Mesothelial cell of epicardium (in vitro differentiated cells): Measurements from ENCODE around the gene DNAJC27. TPM values are rescaled to one million over a fixed set of nuclear protein-coding genes. Genes with fewer than 3 reads are reported as not detected.

ENCODE experiments used
- DNase-seq, 2 experiments: peaks; one replicate each; pipeline ENCODE4 v3.0.0; 2021; ENCODE audit warnings: low spot score in 2 of 2; ENCODE audit not compliant: unreplicated experiment in 2 of 2
- H3K27ac Mint-ChIP-seq: 2 replicates; pipeline ENCODE4 v1.8.0; 2021; ENCODE audit warnings: mixed read lengths
- H3K27me3 Mint-ChIP-seq: 2 replicates; pipeline ENCODE4 v1.8.0; 2021; ENCODE audit warnings: low read depth, mixed read lengths
- H3K36me3 Mint-ChIP-seq: 2 replicates; pipeline ENCODE4 v1.8.0; 2021; ENCODE audit warnings: mixed read lengths
- H3K4me1 Mint-ChIP-seq: 2 replicates; pipeline ENCODE4 v1.8.0; 2021; ENCODE audit warnings: mixed read lengths
- H3K4me3 Mint-ChIP-seq: 2 replicates; pipeline ENCODE4 v1.8.0; 2021; ENCODE audit warnings: mild to moderate bottlenecking, moderate library complexity, mixed read lengths
- H3K9me3 Mint-ChIP-seq: 2 replicates; pipeline ENCODE4 v1.8.0; 2021; ENCODE audit warnings: mixed read lengths
- total RNA-seq: library from RNA; stranded (reverse); gene quantifications from 3 replicates; pipeline ENCODE4 v1.2.1, GENCODE V29; 2021
- TF ChIP-seq, protein P1 (sequence below): fragments of 200-600 bp; sonication (generic); IDR thresholded peaks from one replicate; pipeline ENCODE4 v1.5.0; 2021; ENCODE audit warnings: antibody characterized with exemption; ENCODE audit not compliant: unreplicated experiment

The DNAJC27 gene
- total RNA-seq, 1 donor from 2014 or later = 10.9 TPM

DNA sequence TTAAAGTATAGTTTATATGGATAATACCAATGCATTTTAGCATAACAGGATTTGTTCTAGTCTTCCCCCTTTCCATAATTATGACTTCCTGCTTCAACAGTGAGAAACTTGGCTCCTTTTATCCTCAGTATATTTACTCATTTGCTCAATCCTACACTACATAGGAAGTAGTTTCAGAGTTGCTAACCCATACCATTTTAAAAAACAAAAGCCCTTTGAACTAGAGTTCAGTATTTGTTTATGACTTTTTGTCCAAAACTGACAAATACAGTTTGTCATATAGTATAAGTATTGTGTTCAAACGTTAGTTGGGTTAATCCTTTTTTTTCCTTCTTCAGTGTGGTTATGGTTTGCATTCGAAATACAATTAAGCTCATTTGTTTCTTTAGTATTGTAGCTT lies 5.9 kb upstream of the DNAJC27 start:
- no peak for DNase-seq
- Mint-ChIP-seq H3K27ac (no peak overlapping the region), H3K27me3 (no peaks in the 10 kb centered on the region)

DNA sequence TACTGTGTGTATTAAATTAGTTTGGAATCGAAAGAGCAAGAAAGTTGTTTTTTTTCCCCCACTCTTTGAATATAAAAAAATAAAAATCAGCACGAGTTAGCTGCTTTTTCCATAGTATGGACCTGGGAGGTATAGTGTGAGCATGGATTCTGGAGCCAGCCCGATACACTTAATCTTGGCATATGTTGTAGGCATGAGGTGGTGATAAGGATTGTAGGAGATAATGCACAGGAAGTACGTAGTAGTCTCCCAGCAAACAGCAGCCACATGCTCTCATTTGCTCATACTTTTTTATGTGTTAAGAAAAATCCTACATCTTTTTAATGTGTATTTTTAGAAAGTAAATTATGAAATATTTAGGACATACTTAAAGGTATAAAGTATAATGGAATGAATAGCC lies 2.1 kb upstream of the DNAJC27 start:
- peaks cover 3% of the 10 kb centered on the region for H3K9me3 Mint-ChIP-seq
- no peaks in the 10 kb centered on the region for H3K27me3 Mint-ChIP-seq
- DNase-seq = no peak
- no peak overlapping the region for H3K4me3 Mint-ChIP-seq
- peak overlapping the region; percentile 24 for H3K27ac Mint-ChIP-seq
- H3K36me3 Mint-ChIP-seq = peaks cover 2% of the 10 kb centered on the region
- TF ChIP-seq, protein P1, sequence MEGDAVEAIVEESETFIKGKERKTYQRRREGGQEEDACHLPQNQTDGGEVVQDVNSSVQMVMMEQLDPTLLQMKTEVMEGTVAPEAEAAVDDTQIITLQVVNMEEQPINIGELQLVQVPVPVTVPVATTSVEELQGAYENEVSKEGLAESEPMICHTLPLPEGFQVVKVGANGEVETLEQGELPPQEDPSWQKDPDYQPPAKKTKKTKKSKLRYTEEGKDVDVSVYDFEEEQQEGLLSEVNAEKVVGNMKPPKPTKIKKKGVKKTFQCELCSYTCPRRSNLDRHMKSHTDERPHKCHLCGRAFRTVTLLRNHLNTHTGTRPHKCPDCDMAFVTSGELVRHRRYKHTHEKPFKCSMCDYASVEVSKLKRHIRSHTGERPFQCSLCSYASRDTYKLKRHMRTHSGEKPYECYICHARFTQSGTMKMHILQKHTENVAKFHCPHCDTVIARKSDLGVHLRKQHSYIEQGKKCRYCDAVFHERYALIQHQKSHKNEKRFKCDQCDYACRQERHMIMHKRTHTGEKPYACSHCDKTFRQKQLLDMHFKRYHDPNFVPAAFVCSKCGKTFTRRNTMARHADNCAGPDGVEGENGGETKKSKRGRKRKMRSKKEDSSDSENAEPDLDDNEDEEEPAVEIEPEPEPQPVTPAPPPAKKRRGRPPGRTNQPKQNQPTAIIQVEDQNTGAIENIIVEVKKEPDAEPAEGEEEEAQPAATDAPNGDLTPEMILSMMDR = no peak
- peaks cover 18% of the 10 kb centered on the region for H3K4me1 Mint-ChIP-seq

More for the DNA sequence above, 5.9 kb upstream of the DNAJC27 start:
- Mint-ChIP-seq H3K36me3 (peaks cover 5% of the 10 kb centered on the region), H3K9me3 (peaks cover 3% of the 10 kb centered on the region), H3K4me1 (peaks cover 7% of the 10 kb centered on the region), H3K4me3 (no peak overlapping the region)
- TF ChIP-seq, protein P1 = no peak

DNA sequence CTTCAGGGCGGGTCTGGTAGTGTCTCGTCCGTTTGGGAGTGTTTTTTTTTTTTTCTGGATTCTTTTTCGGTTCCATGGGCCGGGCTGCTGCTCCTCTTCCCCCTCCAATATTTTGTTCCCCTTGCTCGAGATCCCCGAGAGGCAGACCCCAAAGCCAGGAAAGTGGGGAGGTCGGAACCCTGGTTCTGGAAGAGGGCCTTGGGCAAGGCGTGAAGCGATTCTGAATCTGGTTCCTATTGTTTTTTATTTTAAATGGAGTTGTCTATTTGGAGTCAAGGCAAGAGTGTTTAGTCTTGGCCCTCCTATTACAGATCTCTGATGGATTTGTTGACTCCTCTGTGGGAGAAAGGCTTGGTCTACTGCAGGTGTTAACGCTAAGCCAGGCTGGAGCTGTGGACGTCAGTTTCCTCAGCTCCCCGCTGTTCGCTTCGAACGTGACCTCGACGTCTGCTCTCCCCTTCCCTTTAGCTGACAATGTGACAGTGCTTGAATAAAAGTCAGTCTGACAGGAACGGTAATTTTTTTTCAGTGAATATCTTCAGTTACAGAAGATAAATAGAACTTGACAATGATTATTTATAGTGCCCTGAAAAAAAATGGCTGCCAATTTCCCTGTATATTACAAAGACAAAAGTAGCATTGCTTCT lies 683 bp upstream of the DNAJC27 start:
- TF ChIP-seq, protein P1 = no peak
- Mint-ChIP-seq H3K9me3 (no peaks in the 10 kb centered on the region), H3K4me1 (peaks cover 18% of the 10 kb centered on the region), H3K27me3 (no peaks in the 10 kb centered on the region), H3K36me3 (peaks cover 2% of the 10 kb centered on the region), H3K27ac (peak overlapping the region; percentile 100), H3K4me3 (peak overlapping the region; percentile 98)
- DNase-seq = no peak

DNA sequence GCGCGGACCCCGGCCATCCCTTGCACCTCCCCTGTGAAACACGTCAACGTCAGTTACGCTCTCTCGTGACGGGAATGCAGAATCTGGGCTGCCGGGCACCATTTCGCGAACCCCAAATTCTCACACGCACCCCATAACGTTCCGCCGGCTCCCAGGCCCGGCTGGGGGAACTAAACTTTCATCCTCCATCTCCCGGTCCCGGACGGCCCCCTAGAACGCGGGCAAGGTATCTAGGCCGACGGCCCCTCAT lies 544 bp downstream of the DNAJC27 start:
- Mint-ChIP-seq H3K27me3 (no peaks in the 10 kb centered on the region), H3K9me3 (no peaks in the 10 kb centered on the region), H3K27ac (peak overlapping the region; percentile 100), H3K36me3 (peaks cover 9% of the 10 kb centered on the region), H3K4me3 (peak overlapping the region; percentile 98), H3K4me1 (peaks cover 18% of the 10 kb centered on the region)
- TF ChIP-seq, protein P1 = no peak
- DNase-seq = no peak

DNA sequence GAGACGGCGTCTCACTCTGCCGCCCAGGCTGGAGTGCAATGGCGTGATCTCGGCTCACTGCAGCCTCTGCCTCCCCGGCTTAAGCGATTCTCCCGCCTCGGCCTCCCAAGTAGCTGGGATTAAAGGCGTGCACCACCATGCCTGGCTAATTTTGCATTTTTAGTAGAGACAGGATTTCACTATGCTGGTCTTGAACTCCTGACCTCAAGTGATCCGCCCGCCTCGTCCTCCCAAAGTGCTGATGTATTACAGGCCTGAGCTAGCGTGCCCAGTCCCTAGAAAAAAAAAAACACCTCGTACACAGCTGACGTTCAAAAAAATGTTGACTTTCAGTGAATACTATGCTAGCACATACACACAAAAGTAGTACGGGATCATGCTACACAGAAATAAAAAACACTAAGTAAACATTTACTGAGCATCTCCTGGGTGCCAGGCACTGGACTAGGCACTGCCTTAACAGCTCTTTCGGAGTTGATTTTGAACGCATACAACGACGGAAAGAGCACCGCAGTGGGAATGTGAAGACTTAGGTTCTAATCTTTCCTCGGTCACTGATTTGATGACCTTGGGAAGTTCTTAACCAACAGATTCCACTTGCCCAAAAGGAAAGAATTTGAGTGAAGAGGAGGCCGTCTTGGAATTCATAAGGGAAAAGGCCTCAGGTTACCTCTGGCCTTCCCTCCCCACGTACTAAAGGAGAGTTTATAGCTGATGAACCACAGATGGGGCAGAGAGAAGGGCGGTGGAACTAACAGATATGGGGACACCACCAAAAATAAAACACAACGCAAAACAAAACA lies 1.1 kb downstream of the DNAJC27 start:
- Mint-ChIP-seq H3K36me3 (peaks cover 13% of the 10 kb centered on the region), H3K27me3 (no peaks in the 10 kb centered on the region), H3K27ac (peak overlapping the region; percentile 100), H3K4me3 (peak overlapping the region; percentile 98), H3K9me3 (no peaks in the 10 kb centered on the region), H3K4me1 (peaks cover 18% of the 10 kb centered on the region)
- DNase-seq = no peak
- TF ChIP-seq, protein P1 = no peak
